Measurements from ENCODE around the gene DDAH2. TPM values are rescaled to one million over a fixed set of nuclear protein-coding genes. Genes with fewer than 3 reads are reported as not detected.

DDAH2 gene, protein sequence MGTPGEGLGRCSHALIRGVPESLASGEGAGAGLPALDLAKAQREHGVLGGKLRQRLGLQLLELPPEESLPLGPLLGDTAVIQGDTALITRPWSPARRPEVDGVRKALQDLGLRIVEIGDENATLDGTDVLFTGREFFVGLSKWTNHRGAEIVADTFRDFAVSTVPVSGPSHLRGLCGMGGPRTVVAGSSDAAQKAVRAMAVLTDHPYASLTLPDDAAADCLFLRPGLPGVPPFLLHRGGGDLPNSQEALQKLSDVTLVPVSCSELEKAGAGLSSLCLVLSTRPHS
- polyA plus RNA-seq (ENCODE audit: insufficient read length) = 128 TPM

DNA sequence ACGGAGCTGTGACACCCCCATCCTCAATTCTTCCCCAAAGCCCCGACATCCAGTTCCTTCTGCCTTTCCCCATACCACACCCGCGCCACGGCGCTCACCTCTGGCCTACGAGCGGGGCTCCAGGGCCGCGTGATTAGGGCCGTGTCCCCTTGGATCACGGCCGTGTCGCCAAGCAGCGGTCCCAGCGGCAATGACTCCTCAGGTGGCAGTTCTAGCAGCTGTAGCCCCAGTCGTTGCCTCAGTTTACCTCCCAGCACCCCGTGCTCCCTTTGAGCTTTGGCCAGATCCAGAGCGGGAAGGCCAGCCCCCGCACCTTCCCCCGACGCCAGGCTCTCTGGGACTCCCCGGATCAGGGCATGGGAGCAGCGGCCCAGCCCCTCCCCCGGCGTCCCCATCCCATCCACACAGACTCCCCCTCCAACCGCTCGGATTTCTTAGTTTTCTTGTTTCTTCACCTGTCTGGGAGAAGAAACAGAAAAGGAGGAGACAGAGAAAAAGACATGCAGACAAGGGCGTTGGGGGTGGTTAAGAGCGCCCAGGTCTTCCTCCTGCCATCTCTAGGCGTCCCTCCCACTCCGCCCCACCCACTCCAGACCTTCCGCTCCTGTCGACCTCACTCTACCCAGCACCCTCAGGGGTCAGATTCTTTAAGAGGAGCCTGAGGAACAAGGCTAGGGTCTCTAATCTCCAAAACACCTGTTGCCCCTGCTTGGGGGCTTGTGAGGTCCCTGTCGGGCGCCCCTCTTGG is at the start of gene DDAH2:
Gene DDAH2 (minus strand): TSS at position 533 of the 748 bp plus-strand sequence. CDS start 138 bp downstream, at position 395.
- no peak for DNase-seq

DNA sequence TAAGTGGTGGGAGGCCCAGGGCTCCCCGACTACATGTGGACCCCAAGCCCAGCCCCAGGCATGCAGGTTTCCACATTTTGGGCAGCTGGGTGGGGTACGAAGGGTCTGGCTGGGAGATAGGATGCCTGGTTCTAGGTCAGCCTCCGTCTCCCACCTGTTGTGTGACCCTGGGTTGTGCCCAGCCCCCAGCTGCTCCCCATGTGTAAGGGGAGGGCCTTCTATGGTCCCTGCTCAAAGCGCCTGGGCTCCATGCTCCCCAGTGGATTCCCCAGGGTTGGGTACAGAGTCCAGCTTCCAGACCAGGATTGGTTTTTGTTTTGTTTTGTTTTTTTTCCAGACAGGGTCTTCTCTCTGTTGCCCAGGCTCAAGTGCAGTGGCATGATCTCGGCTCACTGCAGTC is 49.1 kb upstream of the DDAH2 start:
- no peak for DNase-seq

DNA sequence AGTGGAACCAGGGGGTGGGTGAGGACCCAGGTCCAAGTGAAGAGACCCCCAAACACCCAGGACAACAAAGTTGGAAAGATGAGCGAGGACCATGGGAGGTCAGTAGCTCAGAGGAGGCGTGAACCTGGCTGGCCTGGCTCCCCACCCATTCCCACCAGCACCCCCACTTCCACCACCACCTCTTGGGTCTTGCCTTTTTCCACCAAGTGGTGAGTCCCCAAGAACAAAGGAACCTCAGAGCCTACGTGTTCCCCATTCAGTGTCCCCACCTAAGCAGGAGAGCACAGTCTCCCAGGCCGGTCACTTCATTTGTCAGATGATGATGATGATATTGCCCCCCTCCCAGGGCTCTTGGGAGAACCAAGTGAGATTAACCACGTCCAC is 48.6 kb upstream of the DDAH2 start:
- no peak for DNase-seq

DNA sequence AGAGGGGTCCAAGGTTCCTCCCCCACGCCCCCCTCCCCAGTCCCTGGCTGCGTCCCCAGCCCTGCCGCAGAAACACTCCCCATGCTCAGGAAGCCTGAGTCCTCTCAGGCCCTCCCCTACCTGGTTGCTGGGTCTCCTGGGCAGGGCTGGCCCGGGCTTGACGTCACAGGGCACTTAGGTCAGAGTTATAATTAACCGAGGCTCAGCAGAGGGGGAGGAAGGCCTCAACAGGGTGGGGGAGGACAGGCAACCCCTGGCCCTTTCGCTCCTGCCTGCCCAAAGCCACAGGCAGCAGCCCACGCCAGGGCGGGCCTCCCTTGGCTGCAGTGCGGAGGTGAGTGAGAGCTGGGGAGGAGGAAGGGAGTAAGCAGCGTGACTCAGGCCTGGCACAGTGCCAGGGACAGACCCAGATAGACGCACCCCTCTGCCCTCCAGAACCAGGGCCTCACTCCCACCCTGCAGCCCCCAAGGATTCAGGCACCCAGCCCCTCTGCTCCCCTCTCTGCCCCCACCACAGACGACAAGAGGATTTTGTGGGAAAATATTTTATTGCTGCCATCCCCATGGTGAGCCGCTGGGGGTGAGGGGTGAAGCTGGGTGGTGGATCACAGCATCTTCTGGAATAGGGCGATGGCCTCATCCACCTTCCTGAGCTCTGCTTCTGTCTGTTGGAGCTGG is 48.0 kb upstream of the DDAH2 start, which contains the start of gene VWA7:
Gene VWA7 (minus strand): TSS at position 340 of the 678 bp plus-strand sequence. CDS start 549 bp downstream, outside the sequence.
- DNase-seq = no peak

DNA sequence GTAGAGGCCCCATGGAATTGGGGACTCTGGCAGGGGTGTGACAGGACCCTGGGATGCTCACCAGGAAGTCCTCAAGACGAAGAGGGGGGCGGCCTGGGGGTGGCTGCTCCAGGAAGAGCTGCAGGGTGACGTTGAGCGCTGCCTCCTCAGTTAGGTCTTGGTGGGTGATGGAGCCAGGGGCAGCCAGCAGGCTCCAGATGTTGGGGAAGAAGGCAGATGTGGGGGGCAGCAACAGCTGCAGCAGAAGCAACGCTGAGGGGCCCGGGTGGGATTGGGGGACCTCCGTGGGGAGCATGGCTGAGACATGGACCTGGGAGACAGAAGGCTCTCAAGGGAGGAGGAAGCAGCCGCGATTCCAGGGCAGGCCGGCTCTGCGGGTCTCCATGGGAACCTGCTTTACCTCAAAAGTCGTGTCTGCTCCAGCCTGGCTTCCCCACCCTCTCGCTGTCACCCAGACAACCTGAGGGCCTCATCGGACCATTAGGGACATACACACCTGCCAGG is 47.4 kb upstream of the DDAH2 start:
- DNase-seq = no peak

DNA sequence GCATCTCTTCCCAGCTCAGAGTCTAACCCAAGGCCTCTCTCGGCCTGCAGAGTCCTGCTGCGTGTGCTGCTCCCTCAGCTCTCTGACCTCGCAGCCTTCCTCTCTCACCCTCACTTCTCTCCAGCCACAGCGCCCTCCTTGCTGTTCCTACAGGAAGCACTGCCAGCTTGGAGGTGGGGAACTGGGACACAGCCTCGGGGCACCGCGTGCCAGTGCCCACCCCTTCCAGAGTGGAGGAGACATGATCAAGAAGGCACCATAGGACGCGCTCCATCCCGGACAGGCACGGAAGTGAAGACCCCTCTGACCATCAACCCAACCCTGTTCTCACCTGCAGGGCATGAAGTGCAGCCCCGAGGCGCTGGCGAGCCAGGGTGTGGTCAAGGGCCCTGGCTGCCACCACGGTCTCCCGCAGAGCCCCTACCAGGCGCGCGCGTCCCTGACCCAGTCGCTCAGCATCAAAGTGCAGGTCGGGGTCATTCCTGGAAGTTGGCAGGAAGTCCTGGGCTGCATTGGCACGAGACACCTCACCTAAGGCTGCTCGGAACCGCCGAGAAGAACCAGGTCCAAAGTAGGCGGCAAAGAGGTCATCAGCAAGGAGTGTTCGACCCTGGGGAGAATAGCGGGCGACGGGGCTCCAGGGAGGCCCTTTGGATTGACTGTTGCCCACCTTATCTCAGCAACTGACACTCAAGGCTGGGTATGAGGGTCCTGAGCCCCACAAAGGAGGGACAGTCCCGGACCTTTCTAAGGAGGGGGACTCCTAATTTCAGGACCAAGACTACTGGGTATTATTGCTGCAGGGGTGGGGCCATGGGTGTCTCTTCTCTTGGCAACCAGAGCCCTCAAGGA is 46.8 kb upstream of the DDAH2 start:
- no peak for DNase-seq

DNA sequence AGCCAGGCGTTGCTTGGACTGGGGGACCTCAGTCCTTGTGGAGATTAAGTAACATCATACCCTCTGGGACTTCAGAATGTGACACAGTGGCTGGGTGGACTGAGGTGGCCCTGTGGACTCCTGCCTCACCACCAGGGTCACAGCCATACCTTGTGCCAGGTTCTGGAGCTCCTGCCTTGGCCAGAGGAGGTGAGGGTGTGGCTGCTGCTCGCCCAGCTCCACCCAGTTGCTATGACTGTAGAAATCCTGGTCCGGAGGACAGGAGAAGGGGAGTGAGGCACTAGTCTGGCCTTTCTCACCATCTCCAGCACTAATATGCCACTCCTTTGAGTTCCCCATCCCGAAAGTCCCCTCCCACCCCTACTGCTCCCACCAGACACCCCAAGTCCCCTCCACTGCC is 46.1 kb upstream of the DDAH2 start:
- DNase-seq = no peak

DNA sequence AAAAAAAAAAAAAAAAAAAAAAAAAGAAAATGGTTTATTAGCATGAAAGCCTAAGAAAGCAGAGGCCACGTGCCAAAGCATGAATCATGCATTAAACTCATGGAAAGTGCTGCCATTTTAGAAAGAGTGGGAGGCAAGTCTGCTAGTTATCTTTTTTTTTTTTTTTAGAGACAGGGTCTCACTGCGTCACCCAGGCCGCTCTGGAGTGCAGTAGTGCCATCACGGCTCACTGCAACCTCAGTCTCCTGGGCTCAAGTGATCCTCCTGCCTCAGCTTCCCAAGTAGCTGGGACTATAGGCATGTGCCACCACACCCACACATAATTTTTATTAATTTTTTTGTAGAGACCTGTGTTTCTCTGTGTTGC is 42.9 kb upstream of the DDAH2 start:
- DNase-seq = no peak

DNA sequence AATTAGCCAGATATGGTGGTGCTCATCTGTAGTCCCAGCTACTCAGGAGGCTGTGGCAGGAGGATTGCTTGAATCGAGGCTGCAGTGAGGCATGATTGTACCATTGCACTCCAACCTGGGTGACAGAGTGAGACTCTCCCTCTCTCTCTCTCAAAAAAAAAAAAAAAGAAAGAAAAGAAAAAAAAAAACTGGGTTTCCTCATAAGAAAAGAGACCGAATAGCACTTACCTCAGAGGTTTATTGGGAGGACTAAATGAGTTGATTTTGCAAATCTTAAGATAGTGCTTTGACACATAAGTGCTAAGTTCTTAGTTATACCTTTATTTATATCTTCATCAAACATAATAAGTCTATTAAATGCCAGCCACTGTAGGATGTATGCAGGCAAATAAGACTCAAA is 41.8 kb upstream of the DDAH2 start:
- DNase-seq = no peak

DNA sequence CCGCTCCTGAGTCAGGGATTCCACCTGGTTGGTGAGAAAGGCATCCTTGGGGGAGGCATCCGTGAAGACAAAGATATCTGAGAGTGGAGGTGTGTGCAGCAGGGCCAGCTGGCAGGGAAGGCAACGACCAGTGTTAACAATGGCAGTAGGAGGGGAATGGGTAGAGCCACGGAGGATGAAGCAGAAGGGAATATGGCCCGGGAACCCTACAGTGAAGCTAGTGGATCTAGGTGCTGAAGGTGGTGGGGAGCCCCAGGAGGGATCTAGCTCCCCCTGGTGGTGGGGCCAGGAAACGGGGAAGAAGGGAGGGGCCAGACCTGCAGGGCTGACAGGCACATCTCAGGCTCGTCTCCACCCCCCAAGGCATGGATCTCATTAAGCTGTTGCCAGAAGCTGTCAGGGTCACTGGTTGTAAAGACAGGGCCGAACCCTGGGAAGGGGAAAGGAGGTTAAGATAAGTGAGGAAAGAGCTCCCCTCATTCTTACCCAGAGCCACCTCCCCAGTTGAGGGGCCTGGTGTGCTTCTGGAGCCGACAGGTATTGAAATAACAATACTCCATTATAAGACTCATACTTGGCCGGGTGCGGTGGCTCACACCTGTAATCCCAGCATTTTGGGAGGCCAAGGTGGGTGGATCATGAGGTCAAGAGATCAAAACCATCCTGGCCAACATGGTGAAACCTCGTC is 40.7 kb upstream of the DDAH2 start:
- no peak for DNase-seq

DNA sequence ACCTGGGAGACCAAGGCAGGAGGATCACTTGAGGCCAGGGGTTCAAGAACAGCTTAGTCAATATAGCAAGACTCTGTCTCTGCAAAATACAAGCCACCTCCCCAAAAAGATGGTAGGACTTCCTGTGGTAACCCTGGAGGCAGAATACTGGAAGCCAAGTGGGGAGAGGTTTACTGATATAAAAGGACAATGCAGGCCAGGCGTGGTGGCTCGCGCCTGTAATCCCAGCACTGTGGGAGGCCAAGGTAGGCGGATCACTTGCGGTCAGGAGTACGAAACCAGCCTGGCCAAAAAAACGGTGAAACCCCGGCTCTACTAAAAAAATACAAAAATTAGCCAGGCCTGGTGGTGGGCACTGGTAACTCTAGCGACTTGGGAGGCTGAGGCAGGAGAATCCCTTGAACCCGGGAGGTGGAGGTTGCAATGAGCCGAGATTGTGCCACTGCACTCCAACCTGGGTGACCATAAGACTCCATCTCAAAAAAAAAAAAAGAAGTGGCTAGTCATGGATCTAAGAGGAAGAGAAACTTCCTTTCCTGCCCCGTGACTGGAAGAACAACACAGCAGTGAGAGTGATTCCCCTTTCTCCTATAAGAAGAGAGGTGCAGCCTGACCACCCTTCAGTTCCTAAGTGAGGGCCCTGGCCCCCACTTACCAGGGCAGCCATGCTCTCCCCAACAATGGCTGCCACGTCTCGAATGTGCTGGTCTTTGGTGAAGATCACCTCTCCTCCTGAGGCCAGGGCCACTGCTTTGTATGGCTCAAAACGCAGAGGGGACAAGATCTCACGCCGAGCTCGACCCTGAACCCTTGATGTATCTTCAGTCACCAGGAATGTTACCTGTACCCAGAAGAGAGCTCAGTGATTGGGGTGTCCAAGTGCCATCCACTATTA is 39.5 kb upstream of the DDAH2 start:
- no peak for DNase-seq

DNA sequence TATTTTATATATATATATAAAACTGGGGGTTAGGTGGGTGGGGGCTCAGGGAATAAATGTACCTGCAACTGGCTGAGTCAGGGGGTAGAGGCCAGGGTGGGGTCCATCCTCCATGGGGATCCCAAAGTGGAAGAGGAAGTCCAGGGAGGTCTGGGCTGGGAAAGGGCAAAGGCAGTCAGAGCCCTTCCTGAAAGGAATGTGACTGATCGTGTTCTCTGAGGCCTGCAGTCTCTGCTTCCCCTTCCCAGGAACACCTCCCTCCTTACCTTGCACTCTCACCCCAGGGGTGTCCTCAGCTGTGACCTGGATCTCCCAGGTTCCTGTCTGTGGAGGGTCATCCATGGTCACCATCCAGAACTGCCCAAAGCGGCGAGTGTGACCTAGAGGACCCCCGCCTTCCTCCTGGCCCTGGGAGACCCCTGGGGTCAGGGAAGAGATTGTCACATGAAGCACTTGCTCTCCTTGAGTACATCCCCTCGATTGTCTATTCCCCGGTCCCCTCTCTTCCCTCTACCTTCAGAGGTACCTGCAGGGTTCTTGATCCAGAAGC is 38.1 kb upstream of the DDAH2 start:
- no peak for DNase-seq

DNA sequence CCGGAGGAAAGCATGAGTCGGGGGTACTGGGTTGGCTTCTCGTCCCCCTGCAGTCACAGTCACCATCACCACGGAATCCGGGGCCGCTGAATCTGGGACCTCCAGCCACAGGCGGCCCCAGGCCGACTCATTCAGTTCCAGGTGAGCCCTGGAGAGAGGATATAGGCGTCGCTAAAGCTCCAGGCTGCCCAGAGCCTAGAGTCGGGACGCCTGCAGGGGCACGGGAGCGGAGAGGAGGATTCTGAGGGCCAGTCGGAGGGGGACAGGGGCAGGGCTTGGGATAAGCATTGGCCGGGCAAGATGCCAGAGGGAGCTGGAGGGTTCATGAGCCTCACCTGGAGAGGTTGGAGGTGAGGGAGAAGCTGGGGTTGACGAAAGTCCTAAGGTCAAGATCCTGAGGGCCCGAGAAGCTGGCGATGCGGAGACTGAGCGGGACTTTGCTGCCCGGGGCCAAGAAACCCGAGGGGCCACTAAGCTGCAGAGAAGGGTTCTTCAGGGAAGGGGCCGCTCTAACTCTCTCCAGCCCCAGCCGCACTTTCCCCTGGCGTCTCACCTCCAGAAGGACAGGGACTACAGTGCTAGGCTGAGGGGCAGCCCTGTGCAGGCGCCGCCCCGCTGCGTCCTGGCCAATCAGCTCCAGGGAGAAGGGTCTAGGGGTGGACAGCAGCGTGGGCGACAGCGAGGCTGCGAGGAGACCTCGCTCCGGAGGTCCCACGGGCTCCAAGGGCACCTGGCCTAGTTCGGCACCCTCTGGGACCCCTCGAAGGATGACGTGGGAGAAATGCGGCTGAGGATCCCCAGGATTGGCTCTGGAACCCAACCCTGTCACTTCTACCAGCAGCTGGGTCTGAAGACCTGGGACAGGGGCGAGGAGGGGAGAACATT is 37.1 kb upstream of the DDAH2 start:
- peak; percentile 31 for DNase-seq

DNA sequence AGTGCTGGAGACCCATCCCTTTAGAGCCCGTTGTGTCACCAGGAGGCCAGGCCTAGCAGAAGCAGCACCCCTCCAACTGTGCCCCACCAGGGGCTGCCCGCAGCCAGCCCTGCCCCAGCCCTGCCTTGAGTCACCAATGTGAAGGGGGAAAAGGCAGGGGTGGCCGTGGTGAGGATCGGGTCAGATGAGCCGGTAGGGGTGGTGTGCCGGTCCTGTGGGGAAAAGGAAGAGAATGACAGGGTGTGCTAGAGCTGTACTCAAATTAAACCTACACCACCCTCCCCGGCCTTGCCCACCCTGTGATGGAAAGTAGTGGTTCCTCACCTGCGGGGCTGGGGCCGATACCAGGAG is 36.4 kb upstream of the DDAH2 start:
- DNase-seq = no peak

DNA sequence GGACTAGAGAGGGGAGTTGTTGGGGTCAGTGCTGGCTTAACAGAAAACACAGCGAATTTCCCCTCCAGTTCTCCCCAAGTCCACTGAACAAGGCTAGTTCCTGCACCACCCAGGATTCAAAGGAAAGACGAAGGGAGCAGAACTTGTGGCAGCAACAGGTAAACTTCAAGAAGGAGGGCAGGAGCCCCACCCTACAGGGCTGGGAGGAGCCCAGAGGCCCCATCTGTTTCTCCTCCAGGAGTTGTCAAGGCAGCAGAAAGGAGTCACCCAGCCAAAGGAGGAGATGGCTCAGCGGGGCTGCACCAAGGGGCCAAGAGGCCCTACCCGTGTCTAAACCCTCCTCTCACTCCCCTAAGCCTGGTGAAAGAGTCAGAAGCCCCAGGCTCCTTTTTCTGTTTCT is 35.1 kb upstream of the DDAH2 start:
- DNase-seq = no peak

DNA sequence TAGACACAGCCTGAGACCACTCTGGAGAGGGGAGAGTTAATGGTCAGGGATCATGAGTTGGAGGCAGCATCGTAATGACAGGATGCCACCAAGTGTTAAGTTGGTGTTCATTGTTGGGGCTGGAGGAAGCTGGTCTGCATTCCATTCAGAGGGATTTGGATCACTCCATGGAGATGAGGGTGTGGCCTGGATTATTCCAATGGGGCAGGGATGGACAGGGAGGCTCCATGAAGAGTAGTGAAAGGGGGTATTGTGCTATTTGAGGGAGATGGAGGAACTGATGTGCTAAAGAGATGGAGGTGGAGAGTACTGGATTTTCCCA is 34.5 kb upstream of the DDAH2 start:
- no peak for DNase-seq

DNA sequence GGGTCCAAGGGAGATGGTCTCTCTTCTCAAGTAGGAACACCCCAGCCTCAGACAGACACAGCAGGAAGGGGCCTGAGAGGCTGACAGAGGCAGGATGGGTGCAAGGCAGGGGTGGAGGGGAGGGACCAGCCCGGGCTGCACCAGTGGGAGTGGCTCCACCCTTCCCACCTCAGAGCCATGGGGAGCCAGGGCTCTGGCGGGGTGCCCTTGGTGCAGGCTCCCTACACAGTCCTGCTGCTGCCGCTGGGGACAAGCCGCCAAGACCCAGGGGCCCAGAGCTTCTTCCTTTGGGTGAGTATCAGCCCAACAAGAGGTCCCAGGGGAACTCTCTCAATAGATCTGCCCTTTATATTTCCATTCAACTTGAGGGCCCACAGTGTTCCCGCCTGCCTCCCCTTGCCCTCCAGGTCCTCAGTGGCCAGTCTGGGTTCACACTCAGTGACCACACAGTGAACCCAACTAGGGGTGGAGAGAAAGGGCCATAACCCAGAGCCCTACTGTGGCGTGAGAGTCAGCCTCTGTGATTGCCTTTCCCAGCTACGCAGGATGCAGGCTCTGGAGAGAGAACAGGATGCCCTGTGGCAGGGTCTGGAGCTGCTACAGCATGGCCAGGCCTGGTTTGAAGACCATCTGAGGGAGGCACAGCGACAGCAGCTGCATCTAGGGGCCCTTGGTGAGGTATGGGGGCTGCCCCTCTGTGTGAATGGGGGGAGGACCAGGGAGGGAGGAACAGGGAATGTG is 33.9 kb upstream of the DDAH2 start:
- DNase-seq = no peak

DNA sequence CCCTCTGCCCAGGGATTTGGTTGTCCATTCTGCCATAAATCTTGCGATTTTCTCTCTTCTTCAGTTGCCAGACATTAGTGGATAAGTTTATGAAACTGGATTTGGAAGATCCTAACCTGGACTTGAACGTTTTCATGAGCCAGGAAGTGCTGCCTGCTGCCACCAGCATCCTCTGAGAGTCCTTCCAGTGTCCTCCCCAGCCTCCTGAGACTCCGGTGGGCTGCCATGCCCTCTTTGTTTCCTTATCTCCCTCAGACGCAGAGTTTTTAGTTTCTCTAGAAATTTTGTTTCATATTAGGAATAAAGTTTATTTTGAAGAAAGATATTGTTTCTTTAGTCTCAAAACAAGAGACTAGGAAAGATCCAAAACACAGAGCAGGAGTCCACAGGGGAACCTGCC is 33.3 kb upstream of the DDAH2 start, which contains the start of gene SAPCD1:
Gene SAPCD1 (plus strand): TSS at position 301 of the 400 bp plus-strand sequence. CDS start 399 bp downstream, outside the sequence.
- DNase-seq = no peak

DNA sequence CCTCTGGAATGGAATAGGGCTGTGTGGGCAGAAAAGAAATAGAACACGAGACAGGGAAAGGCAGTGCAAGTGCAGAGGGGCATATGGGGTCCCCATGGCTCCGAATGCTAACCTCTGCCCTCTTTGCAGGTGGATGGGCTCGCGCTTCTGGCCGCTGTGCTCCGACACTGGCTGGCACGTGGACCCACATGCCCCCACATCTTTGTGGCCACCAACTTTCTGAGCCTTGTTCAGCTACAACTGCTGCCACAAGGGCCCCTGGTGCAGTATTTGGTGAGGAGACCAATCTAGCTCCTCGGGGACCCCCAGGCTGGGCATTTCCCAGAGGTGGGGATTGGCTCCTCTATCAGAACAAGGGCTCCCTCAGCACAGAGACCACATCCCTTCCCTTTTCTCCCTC is 32.2 kb upstream of the DDAH2 start:
- no peak for DNase-seq

All from hindlimb muscle (tissue), 1 donor.